PC-9 (cell line): Measurements from ENCODE around the gene EHBP1. TPM values are rescaled to one million over a fixed set of nuclear protein-coding genes. Genes with fewer than 3 reads are reported as not detected.
A peak's percentile ranks its signal among the peaks of the same experiment; 100 is the strongest.

Source experiments
- BruUV-seq: library from RNA; stranded (reverse); fragments of 400-500 nt; replicated peaks from 2 replicates; lab custom pipeline; 2021; lab: Mats Ljungman, UMichigan
- CTCF ChIA-PET: fragments of 300-600 bp; sonication (Branson Sonifier 250); formaldehyde crosslinking; loops from one replicate; lab custom pipeline; 2022; ENCODE audit warnings: antibody characterized with exemption; lab: Charles Lee
- POLR2A ChIA-PET: fragments of 300-600 bp; sonication (Branson Sonifier 250); formaldehyde crosslinking; loops from one replicate; lab custom pipeline; 2022; ENCODE audit warnings: antibody characterized with exemption; ENCODE audit not compliant: unreplicated experiment; lab: Charles Lee
- DNase-seq, 2 experiments: peaks; one replicate each; pipeline versions ENCODE4 v3.0.0 to v3.0.0-alpha.2; 2015 to 2022; ENCODE audit warnings: mixed read lengths in 1 of 2
- H2AFZ ChIP-seq: fragments of 200-600 bp; sonication (generic); 2 replicates; pipeline ENCODE4 v1.8.1; 2017; ENCODE audit warnings: antibody characterized with exemption
- H3F3A ChIP-seq: fragments of 200-600 bp; sonication (generic); 2 replicates; pipeline ENCODE4 v1.8.1; 2017; ENCODE audit warnings: antibody characterized with exemption, mild to moderate bottlenecking, low read depth; ENCODE audit not compliant: insufficient read depth
- H3K27ac ChIP-seq: fragments of 200-600 bp; sonication (generic); 2 replicates; pipeline ENCODE4 v1.6.1; 2016; ENCODE audit warnings: mixed run types
- H3K27me3 ChIP-seq: fragments of 200-600 bp; sonication (generic); 2 replicates; pipeline ENCODE4 v1.6.1; 2016; ENCODE audit warnings: low read depth, mixed run types; ENCODE audit not compliant: insufficient read depth
- H3K36me3 ChIP-seq: fragments of 200-600 bp; sonication (generic); 2 replicates; pipeline ENCODE4 v1.6.1; 2016; ENCODE audit warnings: low read depth, mixed run types
- H3K4me1 ChIP-seq: fragments of 200-600 bp; sonication (generic); replicated peaks from 2 replicates; pipeline ENCODE4 v1.6.1; 2016; ENCODE audit warnings: mixed run types; ENCODE audit not compliant: insufficient read depth
- H3K4me2 ChIP-seq: fragments of 200-600 bp; sonication (generic); 2 replicates; pipeline ENCODE4 v1.6.1; 2017; ENCODE audit warnings: mixed run types
- H3K4me3 ChIP-seq: fragments of 200-600 bp; sonication (generic); 2 replicates; pipeline ENCODE4 v1.6.1; 2016; ENCODE audit warnings: mixed run types
- H3K79me2 ChIP-seq: fragments of 200-600 bp; sonication (generic); 2 replicates; pipeline ENCODE4 v1.6.1; 2017; ENCODE audit warnings: low read depth, mixed run types
- H3K9me2 ChIP-seq: fragments of 200-600 bp; sonication (generic); 2 replicates; pipeline ENCODE4 v1.8.1; 2017; ENCODE audit warnings: mild to moderate bottlenecking; ENCODE audit not compliant: insufficient read depth
- H3K9me3 ChIP-seq: fragments of 200-600 bp; sonication (generic); 2 replicates; pipeline ENCODE4 v1.8.1; 2016; ENCODE audit warnings: low read depth; ENCODE audit not compliant: insufficient read depth
- H4K20me1 ChIP-seq: fragments of 200-600 bp; sonication (generic); 2 replicates; pipeline ENCODE4 v1.8.1; 2017; ENCODE audit not compliant: insufficient read depth
- CTCF ChIP-seq: fragments of 200-600 bp; sonication (generic); conservative IDR thresholded peaks from 2 replicates; pipeline ENCODE4 v1.6.1; 2017; ENCODE audit warnings: mixed run types, antibody characterized with exemption, mild to moderate bottlenecking, moderate library complexity
- EZH2 ChIP-seq: fragments of 200-600 bp; sonication (generic); IDR thresholded peaks from 2 replicates; pipeline ENCODE4 v1.8.0; 2017; ENCODE audit warnings: antibody characterized with exemption, low read depth
- intact Hi-C: fragments of 100-400 bp; cut with micrococcal nuclease; formaldehyde crosslinking; loops from one replicate; pipeline ENCODE4 v1.10.0; 2022; ENCODE audit not compliant: unreplicated experiment
- total RNA-seq: library from RNA; stranded (reverse); gene quantifications from 2 replicates; pipeline ENCODE4 v1.2.3, GENCODE V29; 2021

The EHBP1 gene
- total RNA-seq, 1 experiment from 2014 or later, result 100 TPM

GRCh38 chr2:62822549-62822948 lies 117.0 kb downstream of the EHBP1 start:
- Histone ChIP-seq H3K4me3 (no peak overlapping the region), H3K4me2 (no peak overlapping the region), H4K20me1 (peaks cover 3% of the 10 kb centered on the region; the same call in 1 of the 2 replicates), H2AFZ (no peak overlapping the region), H3K9me2 (no peaks in the 10 kb centered on the region; the same call in 1 of the 2 replicates), H3K27ac (no peak overlapping the region), H3K4me1 (no peaks in the 10 kb centered on the region), H3K79me2 (peaks cover 11% of the 10 kb centered on the region; the same call in 1 of the 2 replicates), H3F3A (peaks cover 3% of the 10 kb centered on the region; the same call in 1 of the 2 replicates), H3K27me3 (no peaks in the 10 kb centered on the region), H3K36me3 (0 out of 2 replicates have a peak, but pooled peaks cover 12% of the 10 kb centered on the region), H3K9me3 (no peaks in the 10 kb centered on the region; the same call in 1 of the 2 replicates)
- POLR2A ChIA-PET, result no interaction called here
- BruUV-seq, result no TSS peak
- no peak for TF ChIP-seq EZH2
- intact Hi-C loops, result no loop called here
- DNase-seq, result no peak
- CTCF ChIA-PET, result no interaction called here

- intact Hi-C loops, result no loop called here
- Histone ChIP-seq H2AFZ (no peak overlapping the region), H4K20me1 (no peaks in the 10 kb centered on the region; the same call in 1 of the 2 replicates), H3K79me2 (peaks cover 11% of the 10 kb centered on the region; the same call in 1 of the 2 replicates), H3K9me2 (no peaks in the 10 kb centered on the region), H3K9me3 (no peaks in the 10 kb centered on the region; the same call in 1 of the 2 replicates), H3K36me3 (0 out of 2 replicates have a peak, but pooled peaks cover 19% of the 10 kb centered on the region), H3F3A (peaks cover 3% of the 10 kb centered on the region; the same call in 1 of the 2 replicates), H3K27ac (no peak overlapping the region), H3K4me2 (no peak overlapping the region), H3K4me1 (no peaks in the 10 kb centered on the region), H3K27me3 (no peaks in the 10 kb centered on the region), H3K4me3 (no peak overlapping the region)
- no peak for DNase-seq
- TF ChIP-seq EZH2, result no peak
- POLR2A ChIA-PET, result no interaction called here
- no TSS peak for BruUV-seq
- CTCF ChIA-PET, result interaction anchor here (0.6 kb wide), 1 partner anchor 408 kb away, joined by 3 read pairs; no protein-coding TSS in a partner anchor
Observed at GRCh38 chr2:62824388-62824787, 118.9 kb downstream of the EHBP1 start.

- Histone ChIP-seq H2AFZ (no peak overlapping the region), H3K79me2 (peaks cover 11% of the 10 kb centered on the region; the same call in 1 of the 2 replicates), H3K4me3 (no peak overlapping the region), H3F3A (peaks cover 3% of the 10 kb centered on the region; the same call in 1 of the 2 replicates), H3K27ac (no peak overlapping the region), H3K27me3 (no peaks in the 10 kb centered on the region), H3K4me2 (no peak overlapping the region), H3K9me2 (no peaks in the 10 kb centered on the region), H3K9me3 (no peaks in the 10 kb centered on the region; the same call in 1 of the 2 replicates), H3K36me3 (0 out of 2 replicates have a peak, but pooled peaks cover 19% of the 10 kb centered on the region), H4K20me1 (no peaks in the 10 kb centered on the region; the same call in 1 of the 2 replicates), H3K4me1 (no peaks in the 10 kb centered on the region)
- ChIA-PET POLR2A (no interaction called here), CTCF (no interaction called here)
- no peak for TF ChIP-seq EZH2
- TF ChIP-seq CTCF, result no peak
- intact Hi-C loops, result no loop called here
- no peak for DNase-seq
- no TSS peak for BruUV-seq
Observed at GRCh38 chr2:62826141-62826540, 120.6 kb downstream of the EHBP1 start.

GRCh38 chr2:62826953-62827675 lies 121.6 kb downstream of the EHBP1 start:
- DNase-seq, result no peak
- Histone ChIP-seq H3K4me1 (no peaks in the 10 kb centered on the region), H4K20me1 (no peaks in the 10 kb centered on the region; the same call in 1 of the 2 replicates), H3K27me3 (no peaks in the 10 kb centered on the region), H3K27ac (no peak overlapping the region), H3K4me2 (no peak overlapping the region), H3K36me3 (0 out of 2 replicates have a peak, but pooled peaks cover 19% of the 10 kb centered on the region), H3K79me2 (peaks cover 11% of the 10 kb centered on the region; the same call in 1 of the 2 replicates), H3K4me3 (no peak overlapping the region), H3K9me3 (no peaks in the 10 kb centered on the region; the same call in 1 of the 2 replicates), H2AFZ (no peak overlapping the region), H3F3A (peaks cover 3% of the 10 kb centered on the region; the same call in 1 of the 2 replicates), H3K9me2 (no peaks in the 10 kb centered on the region)
- ChIA-PET POLR2A (interaction anchor here (0.8 kb wide), 1 partner anchor 658 kb away, joined by 8 read pairs; no protein-coding TSS in a partner anchor), CTCF (no interaction called here)
- BruUV-seq, result TSS peak; percentile 14
- TF ChIP-seq EZH2, result no peak
- TF ChIP-seq CTCF, result no peak
- intact Hi-C loops, result no loop called here
